ENCODE data around the gene EEPD1. TPM values are rescaled to one million over a fixed set of nuclear protein-coding genes. Genes with fewer than 3 reads are reported as not detected.

Gene EEPD1
- total and polyA plus RNA-seq, 11 donors, result 3.7 to 12.2 (median 7.7) TPM

- 80 to 94% (median 91%) methylated on average over 5 of the region's 5 CpGs for WGBS, 4 donors
- no peaks in the 10 kb centered on the region for H3K9me3 ChIP-seq
- peaks cover 0 to 34% (median 17%) of the 10 kb centered on the region in 12 donors for H3K4me1 ChIP-seq
- H3K27ac ChIP-seq, result no peak overlapping the region
- no peaks in the 10 kb centered on the region for H3K27me3 ChIP-seq
- no peaks in the 10 kb centered on the region for H3K36me3 ChIP-seq
- DNase-seq (no peak), ATAC-seq (no peak)
- TF ChIP-seq, protein P1, sequence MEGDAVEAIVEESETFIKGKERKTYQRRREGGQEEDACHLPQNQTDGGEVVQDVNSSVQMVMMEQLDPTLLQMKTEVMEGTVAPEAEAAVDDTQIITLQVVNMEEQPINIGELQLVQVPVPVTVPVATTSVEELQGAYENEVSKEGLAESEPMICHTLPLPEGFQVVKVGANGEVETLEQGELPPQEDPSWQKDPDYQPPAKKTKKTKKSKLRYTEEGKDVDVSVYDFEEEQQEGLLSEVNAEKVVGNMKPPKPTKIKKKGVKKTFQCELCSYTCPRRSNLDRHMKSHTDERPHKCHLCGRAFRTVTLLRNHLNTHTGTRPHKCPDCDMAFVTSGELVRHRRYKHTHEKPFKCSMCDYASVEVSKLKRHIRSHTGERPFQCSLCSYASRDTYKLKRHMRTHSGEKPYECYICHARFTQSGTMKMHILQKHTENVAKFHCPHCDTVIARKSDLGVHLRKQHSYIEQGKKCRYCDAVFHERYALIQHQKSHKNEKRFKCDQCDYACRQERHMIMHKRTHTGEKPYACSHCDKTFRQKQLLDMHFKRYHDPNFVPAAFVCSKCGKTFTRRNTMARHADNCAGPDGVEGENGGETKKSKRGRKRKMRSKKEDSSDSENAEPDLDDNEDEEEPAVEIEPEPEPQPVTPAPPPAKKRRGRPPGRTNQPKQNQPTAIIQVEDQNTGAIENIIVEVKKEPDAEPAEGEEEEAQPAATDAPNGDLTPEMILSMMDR (IDR thresholded peaks at IDR 0.05), result no peak
- no peak for TF ChIP-seq POLR2A (IDR thresholded peaks at IDR 0.05)
- intact Hi-C loops (cut with DNase I), result no loop called here
- no peak overlapping the region for H3K4me3 ChIP-seq
Measured at GRCh38 chr7:36180121-36180520, 27.1 kb downstream of the EEPD1 start.

DNA sequence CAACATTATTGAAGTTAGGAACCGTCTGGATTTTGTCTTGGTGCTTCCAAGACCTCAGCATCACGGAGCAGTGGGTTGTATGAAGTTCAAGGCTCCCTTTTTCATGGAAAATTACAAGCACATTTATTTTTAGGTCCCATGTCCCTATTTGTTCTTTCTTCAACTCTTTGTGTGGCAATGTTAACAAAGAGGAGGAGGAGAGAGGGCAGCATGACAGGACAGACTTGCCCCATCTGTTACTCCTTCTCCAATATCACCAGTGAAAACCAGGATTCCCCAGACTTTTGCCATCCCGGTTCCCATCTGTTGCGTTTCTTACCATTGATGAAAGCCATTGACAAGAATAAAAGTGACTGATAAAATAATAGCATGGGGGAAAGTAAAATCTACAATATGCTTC, 28.6 kb downstream of the EEPD1 start:
- no peak for TF ChIP-seq POLR2A (IDR thresholded peaks at IDR 0.05)
- TF ChIP-seq, protein P1 (IDR thresholded peaks at IDR 0.05), result no peak
- H3K4me1 ChIP-seq, result peaks cover 0 to 20% (median 9%) of the 10 kb centered on the region in 12 donors
- intact Hi-C loops (cut with DNase I), result no loop called here
- no peak overlapping the region for H3K4me3 ChIP-seq
- no peak for DNase-seq
- no peaks in the 10 kb centered on the region for H3K27me3 ChIP-seq
- H3K36me3 ChIP-seq, result no peaks in the 10 kb centered on the region
- no peak overlapping the region for H3K27ac ChIP-seq
- no peaks in the 10 kb centered on the region for H3K9me3 ChIP-seq
- no peak for ATAC-seq
- 83 to 93% (median 88%) methylated on average over 4 of the region's 4 CpGs for WGBS, 4 donors

GRCh38 chr7:36182854-36183604, 30.0 kb downstream of the EEPD1 start:
- peak in 3 of 4 donors; percentile 36 to 41 (median 37) for ATAC-seq
- no peak overlapping the region for H3K4me3 ChIP-seq
- 48 to 67% (median 58%) methylated on average over 13 of the region's 13 CpGs for WGBS, 4 donors
- no peaks in the 10 kb centered on the region for H3K36me3 ChIP-seq
- H3K27me3 ChIP-seq, result no peaks in the 10 kb centered on the region
- H3K9me3 ChIP-seq, result no peaks in the 10 kb centered on the region
- intact Hi-C loops (cut with DNase I), result no loop called here
- H3K4me1 ChIP-seq, result peaks cover 0 to 21% (median 8%) of the 10 kb centered on the region in 12 donors
- TF ChIP-seq, protein P1 (IDR thresholded peaks at IDR 0.05), result no peak
- DNase-seq, result no peak
- peak overlapping the region in 1 of 12 donors; percentile 20 for H3K27ac ChIP-seq

GRCh38 chr7:36185092-36185491, 32.0 kb downstream of the EEPD1 start:
- ATAC-seq (no peak), DNase-seq (no peak)
- Histone ChIP-seq H3K27me3 (no peaks in the 10 kb centered on the region), H3K4me3 (no peak overlapping the region), H3K9me3 (no peaks in the 10 kb centered on the region), H3K27ac (no peak overlapping the region), H3K4me1 (peaks cover 0 to 28% (median 9%) of the 10 kb centered on the region in 12 donors), H3K36me3 (no peaks in the 10 kb centered on the region)
- intact Hi-C loops (cut with DNase I), result no loop called here
- TF ChIP-seq, protein P1 (IDR thresholded peaks at IDR 0.05), result no peak
- TF ChIP-seq POLR2A (IDR thresholded peaks at IDR 0.05), result no peak
- WGBS, 4 donors, result 81 to 93% (median 84%) methylated on average over 2 of the region's 2 CpGs
